ENCODE measurements around the gene TLE2.

DNA sequence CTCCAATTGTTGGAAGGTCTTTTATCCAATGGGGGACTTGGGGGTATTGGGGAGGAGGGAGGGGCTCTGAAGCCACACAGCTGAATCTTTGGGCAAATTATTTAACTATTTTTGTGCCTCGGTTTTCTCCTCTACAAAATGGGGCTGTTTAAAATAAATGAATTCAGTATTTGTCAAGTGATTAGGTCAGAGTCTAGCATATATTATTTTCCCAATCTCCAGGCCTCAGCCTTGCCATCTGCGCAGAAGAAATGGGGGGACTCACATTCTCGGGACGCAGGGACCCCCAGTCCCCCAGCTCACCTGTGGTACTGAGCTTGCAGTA, 31.7 kb upstream of the TLE2 start:
- TF ChIP-seq, protein P1, sequence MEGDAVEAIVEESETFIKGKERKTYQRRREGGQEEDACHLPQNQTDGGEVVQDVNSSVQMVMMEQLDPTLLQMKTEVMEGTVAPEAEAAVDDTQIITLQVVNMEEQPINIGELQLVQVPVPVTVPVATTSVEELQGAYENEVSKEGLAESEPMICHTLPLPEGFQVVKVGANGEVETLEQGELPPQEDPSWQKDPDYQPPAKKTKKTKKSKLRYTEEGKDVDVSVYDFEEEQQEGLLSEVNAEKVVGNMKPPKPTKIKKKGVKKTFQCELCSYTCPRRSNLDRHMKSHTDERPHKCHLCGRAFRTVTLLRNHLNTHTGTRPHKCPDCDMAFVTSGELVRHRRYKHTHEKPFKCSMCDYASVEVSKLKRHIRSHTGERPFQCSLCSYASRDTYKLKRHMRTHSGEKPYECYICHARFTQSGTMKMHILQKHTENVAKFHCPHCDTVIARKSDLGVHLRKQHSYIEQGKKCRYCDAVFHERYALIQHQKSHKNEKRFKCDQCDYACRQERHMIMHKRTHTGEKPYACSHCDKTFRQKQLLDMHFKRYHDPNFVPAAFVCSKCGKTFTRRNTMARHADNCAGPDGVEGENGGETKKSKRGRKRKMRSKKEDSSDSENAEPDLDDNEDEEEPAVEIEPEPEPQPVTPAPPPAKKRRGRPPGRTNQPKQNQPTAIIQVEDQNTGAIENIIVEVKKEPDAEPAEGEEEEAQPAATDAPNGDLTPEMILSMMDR (IDR thresholded peaks at IDR 0.05), result no peak
- TF ChIP-seq, protein P2, sequence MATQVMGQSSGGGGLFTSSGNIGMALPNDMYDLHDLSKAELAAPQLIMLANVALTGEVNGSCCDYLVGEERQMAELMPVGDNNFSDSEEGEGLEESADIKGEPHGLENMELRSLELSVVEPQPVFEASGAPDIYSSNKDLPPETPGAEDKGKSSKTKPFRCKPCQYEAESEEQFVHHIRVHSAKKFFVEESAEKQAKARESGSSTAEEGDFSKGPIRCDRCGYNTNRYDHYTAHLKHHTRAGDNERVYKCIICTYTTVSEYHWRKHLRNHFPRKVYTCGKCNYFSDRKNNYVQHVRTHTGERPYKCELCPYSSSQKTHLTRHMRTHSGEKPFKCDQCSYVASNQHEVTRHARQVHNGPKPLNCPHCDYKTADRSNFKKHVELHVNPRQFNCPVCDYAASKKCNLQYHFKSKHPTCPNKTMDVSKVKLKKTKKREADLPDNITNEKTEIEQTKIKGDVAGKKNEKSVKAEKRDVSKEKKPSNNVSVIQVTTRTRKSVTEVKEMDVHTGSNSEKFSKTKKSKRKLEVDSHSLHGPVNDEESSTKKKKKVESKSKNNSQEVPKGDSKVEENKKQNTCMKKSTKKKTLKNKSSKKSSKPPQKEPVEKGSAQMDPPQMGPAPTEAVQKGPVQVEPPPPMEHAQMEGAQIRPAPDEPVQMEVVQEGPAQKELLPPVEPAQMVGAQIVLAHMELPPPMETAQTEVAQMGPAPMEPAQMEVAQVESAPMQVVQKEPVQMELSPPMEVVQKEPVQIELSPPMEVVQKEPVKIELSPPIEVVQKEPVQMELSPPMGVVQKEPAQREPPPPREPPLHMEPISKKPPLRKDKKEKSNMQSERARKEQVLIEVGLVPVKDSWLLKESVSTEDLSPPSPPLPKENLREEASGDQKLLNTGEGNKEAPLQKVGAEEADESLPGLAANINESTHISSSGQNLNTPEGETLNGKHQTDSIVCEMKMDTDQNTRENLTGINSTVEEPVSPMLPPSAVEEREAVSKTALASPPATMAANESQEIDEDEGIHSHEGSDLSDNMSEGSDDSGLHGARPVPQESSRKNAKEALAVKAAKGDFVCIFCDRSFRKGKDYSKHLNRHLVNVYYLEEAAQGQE (IDR thresholded peaks at IDR 0.05; ENCODE audit: insufficient read depth in 1 of 2, low read depth in 2 of 2, low read length in 1 of 2), result no peak
- TF ChIP-seq SIN3A (IDR thresholded peaks at IDR 0.05; ENCODE audit: borderline replicate concordance, insufficient read depth, low read depth, low read length), result no peak

Measured in Panc1 (cell line).